GM18505 (cell line): ENCODE results near the gene SRPK3.

Source experiments
- ATAC-seq: cut with Tn5 transposase; IDR thresholded peaks from one replicate; pipeline ENCODE4 v1.9.1; 2021; ENCODE audit not compliant: unreplicated experiment
- POLR2A ChIP-seq: IDR thresholded peaks from 4 replicates; pipeline ENCODE4 v1.6.1; 2011; ENCODE audit warnings: borderline replicate concordance; ENCODE audit not compliant: insufficient read depth, insufficient read length; ENCODE audit errors: extremely low read depth

The SRPK3 gene

DNA sequence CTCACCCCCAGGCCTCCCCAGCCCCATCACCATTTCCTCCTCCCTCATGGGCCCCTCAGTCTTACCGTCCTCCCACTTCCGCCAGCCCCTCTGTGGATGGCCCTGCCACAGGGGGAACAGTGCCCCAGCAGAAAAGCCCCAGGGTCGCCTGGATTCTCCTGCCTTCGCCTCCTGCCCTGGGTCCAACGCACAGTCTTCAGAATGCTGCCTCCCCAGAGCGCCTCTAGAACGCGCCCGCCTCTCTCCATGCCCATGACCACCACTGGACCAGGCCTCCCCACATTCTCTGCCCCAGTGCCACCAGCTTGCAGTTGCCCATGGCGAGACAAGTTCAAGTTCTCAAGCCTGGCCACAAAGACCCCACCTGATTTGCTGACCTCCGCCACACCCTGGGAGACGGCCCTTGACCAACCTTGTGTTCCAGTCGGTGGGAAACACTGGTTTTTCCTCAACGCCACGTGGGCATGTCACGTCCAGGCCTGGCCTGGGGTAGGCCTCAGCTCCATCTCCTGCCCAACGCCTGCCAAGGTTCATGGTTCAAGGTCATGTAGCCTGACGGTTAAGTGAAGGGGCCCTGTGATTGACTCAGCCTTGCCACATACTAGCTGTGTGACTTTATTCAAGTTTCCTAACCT is 17.4 kb upstream of the SRPK3 start:
- no peak for ATAC-seq
- TF ChIP-seq POLR2A: no peak

DNA sequence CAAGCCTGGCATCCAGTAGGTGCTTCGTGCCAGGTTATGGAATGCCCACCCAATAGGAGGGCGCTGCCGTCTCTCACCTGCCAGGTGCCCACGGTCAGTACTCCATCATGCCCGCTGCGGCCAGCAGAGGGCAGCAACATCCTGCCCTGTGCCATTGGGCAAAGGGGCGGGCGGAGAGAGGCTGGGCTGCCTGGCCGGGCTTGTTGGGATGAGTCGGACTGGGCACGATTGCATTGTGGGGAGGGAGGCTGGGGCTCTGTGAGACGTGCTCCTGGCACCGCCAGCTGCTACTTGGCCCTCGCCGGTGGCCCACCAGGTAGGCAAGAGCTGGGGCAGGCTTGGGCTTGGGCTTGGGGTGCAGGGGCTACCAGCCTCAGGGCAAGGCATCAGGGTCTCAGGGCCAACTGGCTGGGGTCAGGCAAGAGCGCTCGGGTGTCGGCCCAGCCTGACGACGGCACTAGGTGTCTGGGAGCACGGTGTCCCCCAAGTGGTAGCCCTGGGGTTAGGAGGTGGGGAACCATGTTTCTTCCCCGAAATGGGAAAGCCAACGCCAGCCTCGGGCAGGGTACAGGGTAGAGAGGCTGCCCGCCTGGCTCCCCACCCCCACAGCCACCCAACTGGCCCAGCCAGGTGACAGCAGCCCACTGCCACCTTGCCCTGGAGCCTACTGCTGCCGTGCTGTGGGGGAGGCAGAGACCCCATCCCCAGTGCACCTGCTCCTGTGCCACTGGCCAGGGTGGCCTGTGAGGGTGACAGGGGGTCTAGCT is 16.7 kb upstream of the SRPK3 start, which contains the start of gene PLXNB3:
TSS of gene PLXNB3 (plus strand) at position 261 of the 767 bp plus-strand sequence. CDS start 1,287 bp downstream, outside the sequence.
- ATAC-seq: peak; percentile 76
- no peak for TF ChIP-seq POLR2A

- no peak for TF ChIP-seq POLR2A
- ATAC-seq: no peak
These were observed 16.1 kb upstream of the SRPK3 start for GRCh38 chrX:153764786-153765137.

DNA sequence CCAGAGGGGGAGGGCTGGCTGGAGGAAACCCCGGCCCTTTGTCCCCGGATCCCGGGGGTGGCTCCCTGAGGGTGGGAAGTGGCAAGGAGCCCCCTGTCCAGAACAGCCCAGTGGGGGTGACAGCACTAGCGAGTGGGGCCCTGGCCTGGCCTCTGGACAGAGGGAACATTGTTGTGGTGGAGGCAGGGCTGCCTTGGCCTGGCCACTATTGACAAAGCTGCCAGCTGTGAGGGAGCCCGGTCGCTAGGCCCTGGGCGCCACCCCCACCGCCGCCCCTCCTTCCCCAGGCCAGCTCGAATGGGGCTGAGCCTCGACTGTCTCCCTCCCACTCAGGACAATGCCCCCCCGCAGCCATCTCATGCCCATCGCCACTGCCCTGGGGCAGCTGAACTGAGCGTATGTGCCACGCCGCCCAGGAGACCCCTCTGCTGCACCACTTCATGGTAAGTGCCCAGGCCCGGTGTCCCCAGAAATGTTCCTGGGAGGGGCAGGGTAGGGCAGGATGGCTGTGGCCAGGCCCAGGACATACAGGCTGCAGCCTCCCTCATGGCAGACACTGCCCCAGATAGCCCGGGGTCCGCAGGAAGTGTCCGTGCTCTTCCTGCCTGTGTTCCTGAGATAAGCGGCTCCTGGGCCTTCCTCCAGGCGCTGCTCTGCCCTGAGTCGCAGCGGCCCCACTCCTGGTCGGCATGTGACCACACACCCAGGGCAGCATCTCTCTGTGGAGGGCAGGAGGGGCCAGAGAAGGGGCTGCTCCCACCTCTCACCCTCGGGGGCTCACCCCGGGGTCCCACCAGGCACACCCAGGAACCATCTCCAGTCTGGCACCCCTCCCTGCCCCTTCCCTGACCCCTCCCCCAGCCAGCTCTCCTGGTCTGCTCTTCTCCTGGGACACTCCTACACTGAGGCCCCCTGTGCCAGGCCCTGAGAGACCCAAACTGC is 15.4 kb upstream of the SRPK3 start:
- TF ChIP-seq POLR2A: no peak
- ATAC-seq: no peak

DNA sequence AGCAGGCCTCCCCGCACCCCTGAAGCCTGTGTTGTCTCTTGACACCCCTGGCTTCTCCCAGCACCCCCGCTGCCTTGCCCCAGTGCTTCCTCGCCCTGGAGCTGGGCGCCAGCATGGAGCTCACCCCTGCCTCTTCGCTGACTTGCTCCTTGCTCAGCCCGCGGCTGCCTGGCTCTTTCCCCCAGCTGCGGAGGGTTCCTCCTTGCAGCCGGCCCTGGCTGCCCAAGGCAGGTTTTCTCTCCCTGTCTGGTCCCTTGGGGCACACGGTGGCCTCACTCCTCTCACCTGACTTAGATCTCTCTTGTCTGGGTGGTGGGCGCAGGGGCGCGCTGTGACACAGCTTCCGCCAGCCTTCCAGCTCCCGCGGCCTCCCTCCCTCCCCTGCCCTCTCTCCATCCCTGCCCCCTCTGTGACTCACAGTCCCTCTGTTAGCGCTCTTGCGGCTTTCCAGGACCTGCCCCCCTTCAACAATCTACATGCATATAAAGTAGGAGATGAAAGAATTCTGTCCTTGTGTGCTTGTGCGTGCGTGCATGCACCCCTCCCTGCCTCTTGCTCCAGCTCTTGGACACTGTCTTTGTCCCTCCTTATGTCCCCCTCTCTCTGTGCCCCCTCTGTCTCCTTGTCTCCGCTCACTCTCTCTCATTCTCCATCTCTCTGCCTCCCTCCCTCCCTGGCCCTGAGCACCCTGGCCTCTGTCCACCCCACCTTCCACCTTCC is 14.6 kb upstream of the SRPK3 start:
- no peak for ATAC-seq
- TF ChIP-seq POLR2A: no peak

DNA sequence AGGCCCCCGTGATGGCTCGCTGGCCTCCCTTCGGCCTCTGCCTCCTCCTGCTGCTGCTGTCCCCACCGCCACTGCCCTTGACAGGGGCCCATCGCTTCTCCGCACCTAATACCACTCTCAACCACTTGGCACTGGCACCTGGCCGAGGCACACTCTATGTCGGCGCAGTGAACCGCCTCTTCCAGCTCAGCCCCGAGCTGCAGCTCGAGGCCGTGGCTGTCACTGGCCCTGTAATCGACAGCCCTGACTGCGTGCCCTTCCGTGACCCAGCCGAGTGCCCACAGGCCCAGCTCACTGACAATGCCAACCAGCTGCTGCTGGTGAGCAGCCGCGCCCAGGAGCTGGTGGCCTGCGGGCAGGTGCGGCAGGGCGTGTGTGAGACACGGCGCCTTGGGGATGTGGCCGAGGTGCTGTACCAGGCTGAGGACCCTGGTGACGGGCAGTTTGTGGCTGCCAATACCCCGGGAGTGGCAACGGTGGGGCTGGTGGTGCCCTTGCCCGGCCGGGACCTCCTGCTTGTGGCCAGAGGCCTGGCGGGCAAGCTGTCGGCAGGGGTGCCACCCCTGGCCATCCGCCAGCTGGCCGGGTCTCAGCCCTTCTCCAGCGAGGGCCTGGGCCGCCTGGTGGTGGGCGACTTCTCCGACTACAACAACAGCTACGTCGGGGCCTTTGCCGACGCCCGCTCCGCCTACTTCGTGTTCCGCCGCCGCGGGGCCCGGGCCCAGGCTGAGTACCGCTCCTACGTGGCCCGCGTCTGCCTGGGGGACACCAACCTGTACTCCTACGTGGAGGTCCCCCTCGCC is 13.8 kb upstream of the SRPK3 start:
- no peak for ATAC-seq
- no peak for TF ChIP-seq POLR2A

GRCh38 chrX:153767674-153768055 is 13.2 kb upstream of the SRPK3 start:
- TF ChIP-seq POLR2A: no peak
- no peak for ATAC-seq

GRCh38 chrX:153768311-153769157 is 12.3 kb upstream of the SRPK3 start:
- no peak for ATAC-seq
- TF ChIP-seq POLR2A: no peak

DNA sequence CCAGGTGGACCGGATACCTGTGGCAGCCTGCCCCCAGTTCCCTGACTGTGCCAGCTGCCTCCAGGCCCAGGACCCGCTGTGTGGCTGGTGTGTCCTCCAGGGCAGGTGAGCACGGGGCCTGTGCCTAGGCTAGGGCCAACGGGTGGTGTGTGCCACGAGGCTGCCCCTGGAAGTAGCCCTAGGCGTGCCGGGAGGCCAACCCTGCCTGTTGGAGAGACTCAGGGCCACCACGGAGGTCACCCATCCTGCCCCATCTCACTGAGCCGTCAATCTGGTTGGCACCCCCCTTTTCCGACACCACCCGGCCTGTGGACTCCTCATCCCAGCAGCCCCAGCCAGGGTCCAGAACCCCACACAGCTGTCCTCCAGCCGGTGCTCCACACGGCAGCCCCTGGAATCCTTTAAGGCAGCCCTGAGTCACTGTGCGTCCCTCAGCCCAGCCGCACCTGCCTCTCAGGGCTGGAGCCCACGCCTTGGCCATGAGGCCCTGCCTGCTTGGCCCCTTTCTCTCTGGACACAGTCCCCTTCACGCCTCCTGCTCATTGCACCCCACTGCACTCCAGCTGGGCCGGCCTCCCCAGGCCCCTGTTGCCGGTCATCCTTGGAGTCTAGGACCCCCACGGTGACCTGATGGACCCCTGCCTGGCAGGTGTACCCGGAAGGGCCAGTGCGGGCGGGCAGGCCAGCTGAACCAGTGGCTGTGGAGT is 11.5 kb upstream of the SRPK3 start:
- ATAC-seq: no peak
- TF ChIP-seq POLR2A: no peak

DNA sequence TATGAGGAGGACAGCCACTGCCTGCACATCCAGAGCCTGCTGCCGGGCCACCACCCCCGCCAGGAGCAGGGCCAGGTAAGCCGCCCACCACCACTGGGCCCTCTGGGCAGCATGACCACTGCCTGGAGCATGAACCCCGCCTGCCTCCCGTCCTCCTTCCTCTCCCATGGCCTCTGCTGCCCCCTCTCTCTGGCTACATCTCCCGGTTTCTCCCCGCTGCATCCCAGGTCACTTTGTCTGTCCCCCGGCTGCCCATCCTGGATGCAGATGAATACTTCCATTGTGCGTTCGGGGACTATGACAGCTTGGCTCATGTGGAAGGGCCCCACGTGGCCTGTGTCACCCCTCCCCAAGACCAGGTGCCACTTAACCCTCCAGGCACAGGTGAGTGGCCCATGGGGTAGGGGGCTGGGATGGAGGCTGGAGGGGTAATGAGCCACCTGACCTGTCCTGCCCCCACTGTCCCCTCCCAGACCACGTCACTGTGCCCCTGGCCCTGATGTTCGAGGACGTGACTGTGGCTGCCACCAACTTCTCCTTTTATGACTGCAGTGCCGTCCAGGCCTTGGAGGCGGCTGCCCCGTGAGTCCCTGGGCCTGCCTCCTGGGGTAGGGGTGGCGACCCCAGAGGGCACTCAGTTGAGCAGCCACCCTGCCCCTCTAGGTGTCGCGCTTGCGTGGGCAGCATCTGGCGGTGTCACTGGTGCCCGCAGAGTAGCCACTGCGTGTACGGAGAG is 10.8 kb upstream of the SRPK3 start:
- ATAC-seq: no peak
- no peak for TF ChIP-seq POLR2A
